ENCODE measurements around the gene CD4. TPM values are rescaled to one million over a fixed set of nuclear protein-coding genes. Genes with fewer than 3 reads are reported as not detected.

Gene CD4
- total and polyA plus RNA-seq, 2 donors (not counting 3 experiments of a cell fraction or from before 2014, with no cell fraction given) = not detected

DNA sequence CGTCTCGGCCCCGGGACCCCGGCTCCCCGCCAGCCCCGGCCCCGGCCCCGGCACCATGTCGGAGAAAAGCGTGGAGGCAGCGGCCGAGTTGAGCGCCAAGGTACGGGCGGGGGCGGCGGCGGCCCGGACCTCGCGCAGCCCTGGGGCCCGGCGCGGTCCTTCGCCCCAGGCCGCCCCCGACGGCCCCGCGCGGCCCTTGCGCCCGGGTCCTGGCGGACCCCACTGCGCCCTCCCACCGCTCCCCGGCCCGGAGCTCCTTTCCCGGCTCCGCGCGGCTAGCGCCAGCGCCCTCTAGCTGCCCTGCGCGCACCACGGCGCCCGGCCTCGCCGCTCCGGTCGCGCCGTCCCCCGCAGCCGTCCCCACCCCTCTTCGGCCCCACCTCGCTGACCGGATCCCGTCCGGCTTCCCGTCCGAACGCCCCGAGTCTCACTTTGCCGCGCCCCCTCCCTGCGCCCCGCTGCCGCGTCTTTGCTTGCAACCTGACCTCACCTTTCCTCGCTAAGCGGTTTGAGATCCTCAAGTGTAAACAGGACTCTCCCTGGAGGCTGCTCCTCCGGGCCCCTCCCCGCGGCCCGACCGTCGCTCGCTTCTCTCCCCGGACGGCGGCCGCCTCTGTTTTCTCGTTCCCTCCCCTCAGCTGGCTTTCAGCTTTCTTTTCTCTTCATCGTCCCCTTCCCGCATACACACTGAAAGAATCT lies 22.5 kb upstream of the CD4 start:
- Histone ChIP-seq H3K27ac (ENCODE audit: insufficient read depth, low read depth, low read length) (peak overlapping the region; percentile 36), H3K9me1 (replicated peaks; ENCODE audit: control insufficient read depth, extremely low read depth, insufficient read depth, low read length) (no peaks in the 10 kb centered on the region), H3K4me3 (replicated peaks in 1 of 3; ENCODE audit: insufficient read depth in 1 of 3, low read depth in 1 of 3, low read length in 3 of 3) (peak overlapping the region; percentile 70 to 91 (median 89)), H3K9me3 (replicated peaks; ENCODE audit: control insufficient read depth, insufficient read depth, low read length) (no peaks in the 10 kb centered on the region), H3K79me2 (ENCODE audit: control insufficient read depth, insufficient read depth, low read length) (peaks cover 32% of the 10 kb centered on the region), H4K20me1 (replicated peaks; ENCODE audit: control insufficient read depth, extremely low read depth, insufficient read depth, low read length) (no peaks in the 10 kb centered on the region), H3K27me3 (ENCODE audit: control insufficient read depth in 2 of 2, insufficient read depth in 2 of 2, low read length in 2 of 2) (no peaks in the 10 kb centered on the region), H3K36me3 (ENCODE audit: control insufficient read depth in 2 of 2, extremely low read depth in 1 of 2, insufficient read depth in 2 of 2, low read length in 2 of 2) (peaks cover 0 to 23% of the 10 kb centered on the region in 2 experiments), H3K9ac (replicated peaks; ENCODE audit: extremely low read depth, insufficient read depth, low read length) (peak overlapping the region; percentile 66), H2AFZ (ENCODE audit: low read depth, low read length) (no peak overlapping the region), H3K4me2 (ENCODE audit: insufficient read depth, low read length) (peak overlapping the region; percentile 68), H3K4me1 (ENCODE audit: control insufficient read depth, extremely low read depth, insufficient read depth, low read length) (peaks cover 38% of the 10 kb centered on the region)
- TF ChIP-seq, protein P1, sequence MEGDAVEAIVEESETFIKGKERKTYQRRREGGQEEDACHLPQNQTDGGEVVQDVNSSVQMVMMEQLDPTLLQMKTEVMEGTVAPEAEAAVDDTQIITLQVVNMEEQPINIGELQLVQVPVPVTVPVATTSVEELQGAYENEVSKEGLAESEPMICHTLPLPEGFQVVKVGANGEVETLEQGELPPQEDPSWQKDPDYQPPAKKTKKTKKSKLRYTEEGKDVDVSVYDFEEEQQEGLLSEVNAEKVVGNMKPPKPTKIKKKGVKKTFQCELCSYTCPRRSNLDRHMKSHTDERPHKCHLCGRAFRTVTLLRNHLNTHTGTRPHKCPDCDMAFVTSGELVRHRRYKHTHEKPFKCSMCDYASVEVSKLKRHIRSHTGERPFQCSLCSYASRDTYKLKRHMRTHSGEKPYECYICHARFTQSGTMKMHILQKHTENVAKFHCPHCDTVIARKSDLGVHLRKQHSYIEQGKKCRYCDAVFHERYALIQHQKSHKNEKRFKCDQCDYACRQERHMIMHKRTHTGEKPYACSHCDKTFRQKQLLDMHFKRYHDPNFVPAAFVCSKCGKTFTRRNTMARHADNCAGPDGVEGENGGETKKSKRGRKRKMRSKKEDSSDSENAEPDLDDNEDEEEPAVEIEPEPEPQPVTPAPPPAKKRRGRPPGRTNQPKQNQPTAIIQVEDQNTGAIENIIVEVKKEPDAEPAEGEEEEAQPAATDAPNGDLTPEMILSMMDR (IDR thresholded peaks at IDR 0.05; ENCODE audit: extremely low read depth in 1 of 2, insufficient read depth in 1 of 2, low read depth in 1 of 2, low read length in 2 of 2) = peak; percentile 60 to 64
- TF ChIP-seq, protein P2, sequence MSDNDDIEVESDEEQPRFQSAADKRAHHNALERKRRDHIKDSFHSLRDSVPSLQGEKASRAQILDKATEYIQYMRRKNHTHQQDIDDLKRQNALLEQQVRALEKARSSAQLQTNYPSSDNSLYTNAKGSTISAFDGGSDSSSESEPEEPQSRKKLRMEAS (IDR thresholded peaks at IDR 0.05; ENCODE audit: insufficient read depth, insufficient read length) = no peak
- no peak for TF ChIP-seq MYC (IDR thresholded peaks at IDR 0.05; ENCODE audit: low read depth, low read length)
- intact Hi-C loops (cut with micrococcal nuclease) = loop anchor here (1.0 to 2.0 kb wide), 2 partner anchors 13 to 160 kb away; partner anchors contain the start of gene CHD4
- ChIA-PET CTCF (interaction anchor here (0.7 to 8.4 kb wide), 21 partner anchors 9 to 171 kb away, joined by 3 to 234 read pairs (median 5); partner anchors contain the start of genes COPS7A, GPR162, MLF2 and USP5), POLR2A (interaction anchor here (0.6 to 2.5 kb wide), 10 partner anchors 11 to 146 kb away, joined by 3 to 43 read pairs (median 6); partner anchors contain the start of genes COPS7A, GPR162, MLF2 and SPSB2)
- dilution Hi-C loops (cut with MboI; ENCODE audit: extremely low pct_ligation_motif_present, low sequenced_read_pairs) = no loop called here
- BruUV-seq (replicated peaks) = TSS peak; percentile 5
- DNase-seq (ENCODE audit: low read depth, low spot score) (peak; percentile 76), FAIRE-seq (peak; percentile 75)
